Amniotic stem cell (primary cell): ENCODE data around the gene APOBEC2.
A peak's percentile ranks its signal among the peaks of the same experiment; 100 is the strongest.
"Not testable (repeated sequence)": the region's sequence is repeated elsewhere in the genome, so short reads cannot be mapped to it uniquely, and the experiment has no call there.

Source experiments
- DNase-seq: peaks from one replicate; lab custom pipeline; 2025; lab: John Stamatoyannopoulos, UW

The APOBEC2 gene

DNA sequence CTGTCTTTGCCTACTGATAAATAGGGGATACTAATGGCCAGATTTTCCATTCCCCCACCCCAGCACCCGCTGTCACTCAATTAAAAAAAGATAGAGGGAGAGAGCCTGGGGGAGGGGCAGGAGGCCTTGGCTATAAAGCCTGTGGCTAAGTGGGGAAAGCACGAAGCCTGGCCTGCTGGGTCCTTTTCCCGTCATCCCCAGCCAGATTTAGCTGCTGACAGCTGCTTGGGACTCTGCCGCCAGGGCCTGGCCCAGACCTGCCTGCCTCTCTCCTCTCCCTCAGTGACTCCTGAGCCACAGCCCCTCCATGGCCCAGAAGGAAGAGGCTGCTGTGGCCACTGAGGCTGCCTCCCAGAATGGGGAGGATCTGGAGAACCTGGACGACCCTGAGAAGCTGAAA lies at the start of gene APOBEC2:
Gene APOBEC2 (plus strand): TSS at position 162 of the 400 bp plus-strand sequence. CDS start 146 bp downstream, at position 308.
- DNase-seq: no peak

DNA sequence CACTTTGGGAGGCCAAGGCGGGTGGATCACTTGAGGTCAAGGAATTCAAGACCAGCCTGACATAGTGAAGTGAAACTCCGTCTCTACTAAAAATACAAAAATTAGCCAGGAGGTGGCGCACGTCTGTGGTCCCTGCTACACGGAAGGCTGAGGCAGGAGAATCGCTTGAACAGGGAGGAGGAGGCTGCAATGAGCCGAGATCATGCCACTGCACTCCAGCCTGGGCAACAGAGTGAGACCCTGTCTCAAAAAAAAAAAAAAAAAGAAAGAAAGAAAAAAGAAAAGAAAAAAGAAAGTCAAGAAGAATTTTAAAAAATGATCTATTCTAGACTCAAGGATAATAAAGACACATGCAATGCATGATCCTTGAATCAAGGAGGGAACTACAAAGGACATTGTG lies 46.8 kb upstream of the APOBEC2 start:
- not testable (repeated sequence) for DNase-seq

DNA sequence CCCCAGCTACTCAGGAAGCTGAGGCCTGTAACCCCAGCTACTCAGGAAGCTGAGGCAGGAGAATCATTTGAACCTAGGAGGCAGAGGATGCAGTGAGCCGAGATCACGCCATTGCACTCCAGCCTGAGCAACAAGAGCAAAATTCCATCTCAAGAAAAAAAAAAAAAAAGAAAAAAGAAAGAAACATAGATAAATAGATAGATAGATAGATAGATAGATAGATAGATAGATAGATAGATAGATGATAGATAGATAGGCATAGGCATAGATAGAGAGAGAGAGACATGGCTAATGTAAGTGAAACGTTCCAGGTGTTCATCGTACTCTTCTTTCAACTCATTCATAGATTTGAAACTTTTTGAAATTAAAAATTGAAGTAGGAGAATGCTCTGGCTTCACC lies 46.0 kb upstream of the APOBEC2 start:
- not testable (repeated sequence) for DNase-seq

DNA sequence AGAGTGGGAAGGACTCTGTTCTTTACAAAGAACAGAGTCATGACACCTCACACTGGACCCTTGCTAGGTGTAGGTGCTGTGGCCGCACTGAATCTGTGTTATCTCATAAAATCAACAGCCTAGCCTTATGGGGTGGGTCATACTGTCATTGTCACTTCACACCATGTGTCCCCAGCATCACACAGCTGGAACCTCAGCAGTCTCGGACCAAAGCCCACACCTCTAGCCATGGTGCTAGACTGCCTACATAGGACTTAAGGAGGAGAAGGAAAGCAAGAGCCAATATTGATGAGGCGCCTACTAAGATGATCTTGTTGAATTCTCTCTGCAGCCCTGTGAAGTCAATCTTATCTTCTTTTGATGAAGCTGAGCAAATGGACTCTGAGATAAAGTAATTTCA lies 45.0 kb upstream of the APOBEC2 start:
- DNase-seq: no peak

DNA sequence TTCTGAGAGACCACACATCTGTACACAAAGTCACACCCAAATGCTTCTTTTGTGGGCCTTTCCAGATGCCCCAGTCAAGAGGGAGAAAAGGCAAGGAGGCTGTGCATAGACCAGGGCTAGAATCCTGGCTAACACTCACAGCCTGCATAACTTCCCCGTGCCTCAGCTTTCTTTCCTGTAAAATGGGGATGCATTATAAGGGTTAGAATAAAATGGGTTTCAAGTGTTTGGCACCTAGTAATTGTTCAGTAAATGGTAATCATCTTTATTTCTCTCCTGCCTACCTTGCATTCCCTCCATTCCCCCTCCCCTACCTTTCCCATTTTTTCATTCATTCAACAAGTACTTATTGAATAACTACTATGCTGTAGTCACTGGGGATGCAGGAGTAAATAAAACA lies 43.3 kb upstream of the APOBEC2 start:
- no peak for DNase-seq

DNA sequence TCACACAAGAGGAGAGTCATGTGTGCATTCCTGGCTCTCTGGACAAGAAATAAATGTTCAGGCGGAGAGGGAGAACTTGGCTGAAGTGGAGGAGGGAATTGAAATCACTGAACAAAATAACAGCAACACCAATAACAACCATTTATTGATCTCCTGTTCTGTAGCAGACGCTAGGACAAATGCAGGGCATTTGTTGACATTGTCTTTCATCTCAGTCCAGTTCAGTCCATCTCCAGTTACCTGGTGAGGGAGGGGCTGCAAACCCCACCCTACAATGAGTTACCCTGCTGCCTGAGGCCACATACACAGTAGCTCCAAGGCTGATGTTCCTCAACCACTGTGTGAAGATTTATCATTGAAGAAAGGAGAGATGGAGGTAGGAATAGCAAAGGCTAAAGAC lies 41.3 kb upstream of the APOBEC2 start:
- no peak for DNase-seq

DNA sequence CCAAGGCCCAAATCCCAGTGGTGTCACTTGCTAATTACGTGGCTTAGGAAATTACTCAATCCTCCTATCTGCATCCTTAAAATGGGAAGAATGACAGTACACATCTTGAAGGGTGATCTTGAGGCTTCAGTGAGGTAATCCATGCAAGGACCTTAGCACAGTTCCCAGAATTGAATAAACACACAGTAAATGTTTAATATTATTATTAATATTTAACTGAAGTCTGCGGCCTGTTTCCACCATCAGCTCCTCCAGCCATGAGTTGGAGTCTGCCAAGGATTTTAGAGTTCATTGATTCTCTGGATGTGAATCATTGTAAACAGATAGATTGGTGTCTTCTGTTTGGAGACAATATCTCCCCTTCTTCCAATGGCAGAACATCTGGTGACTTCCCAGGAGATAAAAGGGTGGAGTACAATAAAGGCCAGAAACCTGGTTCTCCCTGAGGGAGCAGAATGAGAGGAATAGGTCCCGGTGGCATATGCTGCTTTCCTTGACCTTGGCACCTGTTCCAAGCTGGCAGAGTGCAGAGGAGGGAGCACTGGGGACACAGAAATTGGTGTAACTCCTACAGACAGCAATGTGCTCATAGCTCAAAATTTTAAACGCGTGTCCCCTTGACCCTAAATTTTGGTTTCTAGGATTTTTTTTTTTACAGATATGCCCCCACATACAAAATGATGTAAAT lies 39.4 kb upstream of the APOBEC2 start:
- DNase-seq: no peak

DNA sequence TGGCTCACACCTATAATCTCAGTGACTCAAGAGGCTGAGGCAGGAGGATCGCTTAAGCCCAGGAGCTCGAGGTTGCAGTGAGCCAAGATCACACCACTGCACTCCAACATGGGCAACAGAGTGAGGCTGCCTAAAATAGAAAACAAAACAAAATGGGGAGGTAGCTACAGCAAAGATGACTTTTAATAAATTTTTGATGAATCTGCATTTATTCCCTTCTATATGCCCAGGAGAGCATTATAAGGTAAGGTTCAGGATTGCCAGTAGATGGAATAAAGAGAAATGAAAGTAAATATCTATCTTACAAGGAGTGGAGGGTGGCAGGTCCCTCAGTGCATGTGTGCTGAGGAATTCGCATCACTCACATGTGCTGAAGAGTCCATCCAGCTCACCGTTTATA lies 38.2 kb upstream of the APOBEC2 start:
- no peak for DNase-seq

DNA sequence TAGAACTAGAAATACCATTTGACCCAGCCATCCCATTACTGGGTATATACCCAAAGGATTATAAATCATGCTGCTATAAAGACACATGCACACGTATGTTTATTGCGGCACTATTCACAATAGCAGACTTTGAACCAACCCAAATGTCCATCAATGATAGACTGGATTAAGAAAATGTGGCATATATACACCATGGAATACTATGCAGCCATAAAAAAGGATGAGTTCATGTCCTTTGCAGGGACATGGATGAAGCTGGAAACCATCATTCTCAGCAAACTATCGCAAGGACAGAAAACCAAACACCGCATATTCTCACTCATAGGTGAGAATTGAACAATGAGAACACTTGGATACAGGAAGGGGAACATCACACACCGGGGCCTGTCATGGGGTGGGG lies 37.1 kb upstream of the APOBEC2 start:
- not testable (repeated sequence) for DNase-seq

DNA sequence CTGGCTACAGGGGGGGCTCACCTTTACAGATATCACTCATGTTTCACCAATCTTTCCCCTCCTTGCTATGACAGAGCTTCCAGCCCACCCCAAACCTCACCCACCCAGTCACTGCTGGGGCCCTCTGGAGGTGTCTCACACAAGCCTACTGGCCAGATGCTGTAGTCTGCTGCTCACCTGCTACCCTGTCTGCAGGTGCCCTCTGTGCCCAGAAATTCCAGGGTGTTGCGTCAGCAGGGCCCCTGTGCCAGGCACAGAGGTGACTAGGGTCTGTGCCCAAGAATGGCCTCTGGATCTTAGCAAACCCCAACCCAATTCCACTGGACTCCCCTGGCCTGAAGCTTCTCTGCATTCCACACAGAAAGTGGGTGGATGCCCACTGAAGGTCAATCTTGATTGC lies 35.3 kb upstream of the APOBEC2 start:
- no peak for DNase-seq

DNA sequence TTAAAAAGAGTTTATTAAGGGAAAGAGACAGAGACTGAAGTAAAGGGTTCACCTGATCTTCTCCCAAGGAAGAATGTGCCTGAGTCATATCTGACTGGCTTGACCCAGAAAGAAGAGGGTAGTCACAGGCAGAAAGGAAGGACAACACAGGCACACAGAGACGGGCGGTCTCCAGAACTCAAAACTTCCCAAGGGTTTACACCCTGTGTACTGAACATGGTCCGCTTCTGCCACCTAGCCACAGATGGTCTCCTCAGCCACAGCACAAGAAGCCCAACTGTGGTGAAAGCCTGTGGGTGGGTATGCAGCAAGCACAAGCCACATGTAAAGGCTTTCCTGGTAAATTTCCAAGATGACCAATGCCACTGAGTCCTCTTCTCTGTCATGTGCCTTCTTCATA lies 31.2 kb upstream of the APOBEC2 start:
- DNase-seq: peak; percentile 13

DNA sequence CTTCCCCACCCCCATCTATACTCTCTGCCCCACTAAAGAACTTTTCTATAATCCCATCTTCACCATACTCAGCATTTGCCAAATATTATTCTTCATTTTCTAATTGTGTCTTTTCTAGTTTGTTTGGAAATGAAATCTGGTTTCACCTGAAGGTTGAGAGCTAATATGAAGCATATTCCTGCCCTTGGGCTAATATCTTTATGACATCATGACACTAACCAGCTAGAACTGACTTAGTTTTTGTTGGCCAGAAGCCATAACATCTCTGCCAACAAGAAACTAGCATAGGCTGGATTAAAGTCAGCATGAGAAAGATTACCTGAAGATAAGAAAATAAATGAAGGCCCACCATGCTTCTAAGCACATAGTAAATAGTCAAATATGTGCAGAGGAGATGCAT lies 30.7 kb upstream of the APOBEC2 start:
- no peak for DNase-seq

DNA sequence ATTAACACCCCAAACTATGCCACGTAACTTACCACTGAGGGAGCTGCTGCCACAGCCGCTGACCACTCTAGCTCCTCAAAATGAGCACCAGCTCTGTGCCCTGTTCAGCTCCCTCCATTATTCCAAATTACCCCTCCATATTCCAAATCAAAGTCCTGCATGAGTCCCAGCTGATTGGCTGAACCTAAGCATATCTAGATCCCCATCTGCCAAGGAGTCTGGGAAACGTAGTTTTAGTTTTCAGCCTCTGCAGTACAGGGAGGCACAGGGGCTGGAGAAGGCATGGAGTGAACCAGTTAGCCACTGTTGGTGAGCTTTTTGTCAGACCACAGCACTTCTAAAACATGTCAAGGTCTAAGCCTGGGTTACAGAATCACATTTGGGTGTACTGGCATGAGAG lies 29.9 kb upstream of the APOBEC2 start:
- DNase-seq: no peak

DNA sequence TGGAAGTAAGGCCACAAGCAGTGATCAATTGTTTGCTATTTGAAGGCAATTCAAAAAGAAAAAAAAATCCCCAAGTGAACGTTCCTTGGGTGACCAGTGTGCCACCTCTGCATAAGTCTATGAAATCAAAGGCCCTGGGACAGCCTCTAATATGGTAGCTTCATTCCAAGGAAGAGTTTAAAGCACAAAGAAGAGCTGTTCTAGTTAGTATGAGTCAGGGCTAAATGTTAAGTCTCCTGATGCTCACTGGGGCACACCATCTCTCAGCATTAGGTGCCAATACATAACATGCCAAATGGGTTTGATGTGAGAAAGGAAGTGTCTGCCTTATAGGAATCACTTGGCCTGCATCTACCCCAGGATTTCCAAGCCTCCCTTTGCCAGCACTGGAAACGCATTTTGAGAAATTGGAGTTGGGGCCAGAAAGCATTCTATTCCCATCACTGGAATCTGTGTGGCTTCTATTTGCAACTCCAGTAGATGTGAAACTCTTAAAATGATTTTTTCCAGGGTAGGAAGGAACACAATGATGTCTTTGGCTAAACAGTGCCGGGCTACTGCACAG lies 27.0 kb upstream of the APOBEC2 start:
- no peak for DNase-seq

DNA sequence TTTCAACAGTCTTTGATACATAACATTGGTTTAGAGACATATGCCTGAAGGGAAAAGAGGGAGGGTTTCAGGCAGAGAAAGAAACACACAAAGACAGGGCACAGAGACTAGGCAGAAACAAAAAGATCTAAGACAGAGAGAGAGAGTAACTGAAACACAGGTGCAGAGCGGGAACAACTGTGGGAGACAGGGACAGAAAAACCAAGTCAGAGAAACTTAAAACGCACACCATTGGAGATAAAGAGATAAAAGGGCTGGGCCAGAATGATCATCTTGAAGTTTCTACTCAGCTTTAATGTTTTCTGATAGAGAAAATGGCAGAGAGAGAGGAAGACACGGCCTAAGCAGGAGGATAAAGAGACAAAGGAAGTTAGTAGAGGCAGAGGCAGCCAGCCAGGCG lies 25.8 kb upstream of the APOBEC2 start:
- no peak for DNase-seq

DNA sequence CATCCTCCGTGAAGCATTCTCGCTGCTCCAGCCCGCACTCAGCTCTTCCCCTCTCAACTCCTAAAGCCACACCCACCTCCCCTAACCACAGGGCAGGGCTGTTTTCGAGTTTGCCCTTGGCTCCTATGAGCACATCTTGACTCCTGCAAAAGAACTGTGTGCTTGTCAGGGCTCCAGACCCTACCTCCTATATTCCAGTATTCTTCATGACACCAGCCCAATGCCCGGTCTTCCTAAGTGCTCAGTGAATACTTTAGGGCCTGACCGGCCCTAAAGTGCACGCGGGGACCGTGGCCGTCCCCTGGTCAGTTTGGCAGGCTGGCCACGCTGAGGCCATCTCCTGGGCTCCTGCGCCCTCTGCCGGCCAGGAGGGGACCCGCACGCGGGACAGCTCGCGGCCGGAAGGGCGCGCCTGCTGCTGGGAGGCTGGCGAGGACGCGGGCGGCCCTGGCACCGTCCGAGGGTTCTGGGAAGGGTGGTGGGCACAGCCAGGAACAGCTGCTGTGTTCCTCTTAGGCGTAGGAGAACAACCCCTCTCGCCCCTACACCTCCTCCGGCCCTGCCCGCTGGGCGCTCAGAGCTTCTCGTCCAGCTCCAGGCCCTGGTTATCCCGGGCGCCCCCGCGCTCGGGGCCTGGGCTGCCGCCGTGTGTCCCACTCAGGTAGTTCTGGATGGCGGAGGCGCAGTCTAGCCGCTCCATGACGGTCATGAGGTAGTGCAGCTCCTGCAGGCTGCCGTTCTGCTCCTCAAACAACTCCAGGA lies 25.0 kb upstream of the APOBEC2 start:
- DNase-seq: peak; percentile 1

DNA sequence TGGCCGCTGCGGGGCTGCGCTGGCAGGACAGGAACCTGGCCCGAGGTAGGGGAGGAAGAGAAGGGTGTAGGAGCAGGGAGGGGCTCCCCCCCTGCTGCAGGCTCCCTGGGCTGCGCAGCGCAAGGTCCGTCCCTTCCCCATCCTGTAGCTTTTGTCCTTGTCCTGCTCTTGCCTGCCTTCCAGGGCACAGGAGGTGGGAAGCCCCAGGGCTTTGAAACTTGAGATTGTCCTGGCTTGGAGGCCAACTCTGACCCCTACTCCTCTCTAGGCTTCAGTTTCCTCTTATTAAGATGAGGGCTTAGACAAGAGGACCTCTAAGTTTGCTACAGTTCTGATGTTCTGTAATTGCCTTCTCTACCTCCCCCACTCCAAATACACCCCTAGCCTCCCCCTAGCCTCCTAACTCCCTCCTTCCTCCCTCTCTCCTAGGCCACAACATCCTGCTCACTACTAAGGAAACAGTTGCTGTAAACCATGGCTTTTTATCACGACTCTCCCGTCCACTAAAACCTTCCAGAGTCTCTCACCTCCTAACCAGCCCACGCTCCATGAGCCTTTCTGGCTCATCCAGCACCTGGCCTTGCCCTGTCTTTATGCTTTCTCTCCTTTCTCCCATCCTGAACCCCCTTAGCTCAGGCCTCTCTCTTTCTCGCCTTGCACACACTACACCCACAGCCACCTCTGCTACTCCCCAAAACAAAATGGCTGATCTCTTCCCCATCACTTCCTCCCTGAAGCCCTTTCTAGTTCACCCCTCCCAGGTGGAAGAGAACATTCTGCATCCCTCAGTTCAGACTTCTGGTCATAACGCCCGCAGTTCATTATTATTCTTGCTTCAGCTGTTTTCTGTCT lies 24.2 kb upstream of the APOBEC2 start:
- no peak for DNase-seq

DNA sequence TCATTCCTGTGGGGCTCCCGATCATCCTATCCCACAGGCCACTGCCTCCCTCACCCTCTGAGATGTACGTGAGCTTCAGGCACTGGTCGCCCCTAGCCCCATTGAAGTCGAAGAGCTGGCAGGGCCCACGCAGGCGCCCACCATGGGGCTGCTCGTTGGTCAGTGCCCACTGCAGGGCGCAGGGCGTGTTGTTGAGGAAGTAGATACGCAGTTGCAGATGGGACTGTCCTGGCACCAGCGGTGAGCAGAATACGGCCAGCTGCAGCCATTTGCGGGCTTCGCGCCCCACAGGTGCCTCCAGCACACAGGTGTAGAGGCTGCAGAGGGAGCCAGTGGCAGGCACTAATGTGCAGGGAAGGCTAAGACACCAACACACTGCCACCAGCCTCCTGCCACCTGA lies 20.2 kb upstream of the APOBEC2 start:
- no peak for DNase-seq

DNA sequence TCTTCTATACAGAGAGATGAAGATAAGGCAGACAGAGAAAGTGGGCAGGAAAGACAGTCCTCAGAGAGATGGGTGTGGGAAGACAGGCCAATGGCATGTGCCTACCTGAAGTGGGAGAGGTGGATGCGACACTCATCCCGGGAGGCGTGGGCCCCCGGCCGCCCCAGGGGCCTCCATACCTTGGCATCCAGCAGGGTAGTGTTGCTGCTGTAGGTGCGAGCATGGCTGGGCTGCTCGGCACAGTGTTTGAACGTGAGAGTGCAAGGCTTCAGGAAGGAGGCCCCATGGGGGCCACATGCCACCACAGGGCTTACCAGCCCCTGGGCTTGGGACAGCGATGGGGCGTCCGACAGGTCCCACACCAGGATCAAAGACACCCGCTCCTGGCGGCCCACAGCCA lies 19.2 kb upstream of the APOBEC2 start:
- DNase-seq: no peak

DNA sequence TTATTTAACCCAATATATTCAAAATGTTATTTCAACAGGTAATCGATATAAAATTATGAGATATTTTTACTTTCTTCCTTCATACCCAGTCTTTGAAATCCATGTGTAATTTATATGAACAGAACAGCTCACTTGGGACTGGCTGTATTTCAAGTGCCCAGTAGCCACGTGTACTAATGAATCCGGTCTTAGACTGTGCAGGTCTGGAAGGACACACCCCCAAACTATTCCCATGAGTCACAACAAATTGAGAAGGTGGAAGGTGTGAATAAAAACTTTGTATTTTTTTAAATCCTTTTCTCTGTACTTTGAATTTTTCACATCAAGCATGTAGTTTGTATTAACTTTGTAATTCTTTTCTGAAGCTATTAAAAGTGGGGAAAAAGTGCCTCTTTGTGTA lies 16.8 kb upstream of the APOBEC2 start:
- no peak for DNase-seq

DNA sequence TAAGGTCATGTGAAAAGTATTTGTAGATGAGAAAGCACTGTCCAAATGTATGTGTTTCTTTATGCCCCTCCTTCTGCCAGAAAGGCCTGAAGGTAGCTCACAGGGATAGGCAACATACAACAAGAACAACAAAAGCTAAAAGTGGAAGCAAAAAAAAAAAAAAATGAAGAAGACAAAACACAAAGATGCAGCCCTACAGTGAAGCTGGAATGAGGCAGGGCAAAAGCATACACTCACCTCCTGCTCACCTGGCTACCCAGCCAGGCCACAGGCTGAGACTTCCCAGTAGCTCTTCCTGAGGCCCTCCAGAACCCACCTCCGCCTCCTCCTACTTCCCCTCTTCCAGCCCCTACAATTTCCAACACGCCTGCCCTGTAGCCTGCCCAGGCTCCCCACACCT lies 16.4 kb upstream of the APOBEC2 start:
- no peak for DNase-seq

DNA sequence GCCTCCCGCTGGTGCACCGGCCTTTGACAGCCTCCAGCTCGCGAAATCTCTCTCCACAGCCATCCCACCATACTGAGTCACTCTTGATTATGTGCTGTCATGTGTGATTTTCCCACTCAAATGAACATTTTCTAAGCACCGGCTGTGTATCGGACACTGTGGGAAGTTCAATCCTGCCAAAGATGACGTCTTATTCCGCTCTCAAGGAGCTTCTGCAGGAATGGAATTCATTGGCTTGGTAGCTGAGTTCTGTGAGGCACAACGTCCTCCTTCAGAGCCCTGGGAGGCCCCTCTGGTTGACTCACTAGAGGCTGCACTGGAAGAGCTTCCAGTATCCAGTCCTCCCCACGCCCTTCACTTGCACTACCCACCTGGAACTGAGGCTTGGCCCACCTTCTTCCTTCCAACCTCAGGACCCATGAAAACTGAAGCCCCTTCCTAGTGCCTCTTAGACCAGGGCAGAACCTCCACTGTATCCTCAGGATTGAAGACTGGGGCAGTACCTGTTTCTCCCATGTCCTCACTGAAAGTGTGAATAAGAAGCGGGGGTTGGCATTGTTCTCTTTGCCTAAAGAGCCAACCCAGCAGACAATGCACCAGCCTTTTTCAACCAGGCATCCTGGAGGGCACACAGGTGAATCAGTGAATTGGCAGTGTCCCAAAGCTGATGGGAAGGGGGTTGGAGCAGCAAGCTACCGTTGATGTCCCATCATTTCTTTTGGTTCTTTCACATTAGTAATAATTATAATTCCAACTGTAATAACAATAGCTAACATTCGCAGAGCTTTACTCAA lies 15.7 kb upstream of the APOBEC2 start:
- no peak for DNase-seq
